ENCODE data around the gene SYNE2.

The SYNE2 gene

GRCh38 chr14:63852271-63852816, 460 bp upstream of the SYNE2 start:
- TF ChIP-seq CTCF (conservative IDR thresholded peaks at IDR 0.05) = no peak
- peak overlapping the region; percentile 79 for H3K27ac ChIP-seq

DNA sequence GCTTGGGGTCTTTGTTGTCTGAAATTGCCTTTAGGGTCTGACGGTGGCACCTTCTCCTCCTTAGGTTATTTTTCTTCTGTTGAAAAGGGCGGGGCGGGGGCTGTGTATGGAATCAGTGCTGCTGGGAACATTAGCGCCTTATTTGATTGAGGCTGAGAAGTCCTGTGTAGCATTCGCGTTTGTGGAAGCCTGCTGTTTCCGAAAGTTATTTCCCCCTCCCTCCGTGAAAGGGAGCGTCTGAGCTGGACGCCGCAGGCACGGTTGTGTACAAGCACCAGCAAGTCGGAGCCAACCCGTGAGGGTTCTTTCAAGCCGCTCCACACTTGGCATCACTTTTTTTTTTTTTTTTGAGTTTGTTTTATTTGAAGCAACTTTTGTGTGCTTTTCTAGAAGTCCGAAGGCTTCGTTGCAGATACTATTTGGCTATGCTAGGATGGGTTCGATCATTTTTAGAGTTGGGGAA, 1.1 kb downstream of the SYNE2 start:
- no peak for TF ChIP-seq CTCF (conservative IDR thresholded peaks at IDR 0.05)
- H3K27ac ChIP-seq = peak overlapping the region; percentile 79

DNA sequence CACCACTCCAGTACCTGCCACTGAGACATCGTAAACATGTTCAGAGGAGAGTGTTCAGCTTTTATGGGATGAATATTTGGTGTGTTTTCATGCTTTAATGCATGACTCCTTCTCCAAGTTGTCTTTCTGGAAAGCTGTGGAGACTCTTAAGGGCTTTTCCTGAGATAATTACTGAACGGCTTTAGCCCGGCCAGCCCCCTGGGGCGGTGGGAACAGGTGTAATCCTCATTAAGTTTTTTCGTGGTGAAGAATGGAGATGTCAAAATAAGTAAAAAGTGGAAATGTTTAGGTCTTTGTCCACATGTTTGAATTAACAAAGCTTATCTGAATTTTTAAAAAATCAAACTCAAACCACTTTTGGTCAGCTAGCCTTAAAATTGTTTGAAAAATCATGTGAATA, 1.5 kb downstream of the SYNE2 start:
- peak overlapping the region; percentile 79 for H3K27ac ChIP-seq
- TF ChIP-seq CTCF (conservative IDR thresholded peaks at IDR 0.05) = no peak

- no peak for TF ChIP-seq CTCF (conservative IDR thresholded peaks at IDR 0.05)
- H3K27ac ChIP-seq = no peak overlapping the region; the same call in 1 of the 2 replicates
Measured at GRCh38 chr14:63855281-63855680, 2.5 kb downstream of the SYNE2 start.

DNA sequence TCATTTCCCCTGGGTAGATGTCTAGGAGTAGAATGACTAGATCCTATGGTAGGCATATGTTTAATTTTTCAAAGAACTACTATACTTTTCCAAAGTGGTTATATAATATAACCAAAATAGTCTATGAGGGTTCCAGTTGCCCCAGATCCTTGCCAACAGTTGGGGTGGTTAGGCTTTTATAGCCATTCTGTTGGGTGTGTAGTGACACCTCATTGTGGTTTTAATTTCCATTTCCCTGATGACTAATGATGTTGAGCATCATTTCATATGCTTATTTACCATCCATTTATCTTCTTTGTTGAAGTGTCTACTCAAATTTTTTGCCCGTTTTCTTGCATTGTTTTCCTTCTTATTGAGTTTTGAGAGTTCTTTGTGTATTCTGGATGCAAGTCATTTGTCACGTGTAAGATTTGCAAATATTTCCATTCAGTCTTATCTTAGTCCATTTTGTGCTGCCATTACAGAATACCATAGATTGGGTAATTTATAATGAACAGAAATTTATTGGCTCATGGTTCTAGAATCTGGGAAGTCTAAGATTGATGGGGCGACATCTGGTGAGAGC, 4.7 kb downstream of the SYNE2 start:
- no peak overlapping the region for H3K27ac ChIP-seq
- TF ChIP-seq CTCF (conservative IDR thresholded peaks at IDR 0.05) = no peak

- H3K27ac ChIP-seq = no peak overlapping the region
- TF ChIP-seq CTCF (conservative IDR thresholded peaks at IDR 0.05) = no peak
Measured at GRCh38 chr14:63860146-63860545, 7.3 kb downstream of the SYNE2 start.

GRCh38 chr14:63862163-63862562, 9.4 kb downstream of the SYNE2 start:
- no peak overlapping the region for H3K27ac ChIP-seq
- no peak for TF ChIP-seq CTCF (conservative IDR thresholded peaks at IDR 0.05)
